ENCODE data around the gene ARL14.

ARL14 gene

GRCh38 chr3:160676547-160677303 is at the start of gene ARL14:
Gene ARL14, plus strand, starts transcription at chr3:160677160. Its CDS starts 187 bp downstream, at chr3:160677347.
- DNase-seq (ENCODE audit: low read depth in 2 of 2) = no peak

- no peak for DNase-seq (ENCODE audit: low read depth in 2 of 2)
These were observed 47.5 kb upstream of the ARL14 start for GRCh38 chr3:160629491-160629890.

GRCh38 chr3:160633361-160634083 is 43.4 kb upstream of the ARL14 start:
- DNase-seq (ENCODE audit: low read depth in 2 of 2) = no peak

- DNase-seq (ENCODE audit: low read depth in 2 of 2) = no peak
These were observed 41.7 kb upstream of the ARL14 start for GRCh38 chr3:160635213-160635612.

GRCh38 chr3:160637086-160637485 is 39.9 kb upstream of the ARL14 start:
- DNase-seq (ENCODE audit: low read depth in 2 of 2) = no peak

- no peak for DNase-seq (ENCODE audit: low read depth in 2 of 2)
These were observed 38.8 kb upstream of the ARL14 start for GRCh38 chr3:160638184-160638583.

GRCh38 chr3:160641665-160642309 is 35.2 kb upstream of the ARL14 start:
- no peak for DNase-seq (ENCODE audit: low read depth in 2 of 2)

GRCh38 chr3:160643994-160644393 is 33.0 kb upstream of the ARL14 start:
- no peak for DNase-seq (ENCODE audit: low read depth in 2 of 2)

- no peak for DNase-seq (ENCODE audit: low read depth in 2 of 2)
These were observed 32.5 kb upstream of the ARL14 start for GRCh38 chr3:160644491-160644890.

- DNase-seq (ENCODE audit: low read depth in 2 of 2) = no peak
These were observed 28.3 kb upstream of the ARL14 start for GRCh38 chr3:160648701-160649100.

GRCh38 chr3:160649596-160649995 is 27.4 kb upstream of the ARL14 start:
- no peak for DNase-seq (ENCODE audit: low read depth in 2 of 2)

- DNase-seq (ENCODE audit: low read depth in 2 of 2) = no peak
These were observed 23.4 kb upstream of the ARL14 start for GRCh38 chr3:160653512-160653911.

- no peak for DNase-seq (ENCODE audit: low read depth in 2 of 2)
These were observed 16.1 kb upstream of the ARL14 start for GRCh38 chr3:160660902-160661301.

- DNase-seq (ENCODE audit: low read depth in 2 of 2) = no peak
These were observed 15.3 kb upstream of the ARL14 start for GRCh38 chr3:160661660-160662059.

GRCh38 chr3:160665231-160665630 is 11.7 kb upstream of the ARL14 start:
- DNase-seq (ENCODE audit: low read depth in 2 of 2) = no peak

- no peak for DNase-seq (ENCODE audit: low read depth in 2 of 2)
These were observed 11.0 kb upstream of the ARL14 start for GRCh38 chr3:160665784-160666526.

GRCh38 chr3:160667452-160667851 is 9.5 kb upstream of the ARL14 start:
- DNase-seq (ENCODE audit: low read depth in 2 of 2) = no peak

GRCh38 chr3:160668454-160668853 is 8.5 kb upstream of the ARL14 start:
- DNase-seq (ENCODE audit: low read depth in 2 of 2) = no peak

GRCh38 chr3:160671231-160671630 is 5.7 kb upstream of the ARL14 start:
- no peak for DNase-seq (ENCODE audit: low read depth in 2 of 2)

- no peak for DNase-seq (ENCODE audit: low read depth in 2 of 2)
These were observed 5.0 kb upstream of the ARL14 start for GRCh38 chr3:160671995-160672394.

- no peak for DNase-seq (ENCODE audit: low read depth in 2 of 2)
These were observed 3.8 kb upstream of the ARL14 start for GRCh38 chr3:160673188-160673587.

- no peak for DNase-seq (ENCODE audit: low read depth in 2 of 2)
These were observed 1.3 kb upstream of the ARL14 start for GRCh38 chr3:160675566-160676124.
